ENCODE data around the gene RFC3. TPM values are rescaled to one million over a fixed set of nuclear protein-coding genes. Genes with fewer than 3 reads are reported as not detected.

The RFC3 gene
- total RNA-seq, 1 donor from 2014 or later: 5.0 TPM

DNA sequence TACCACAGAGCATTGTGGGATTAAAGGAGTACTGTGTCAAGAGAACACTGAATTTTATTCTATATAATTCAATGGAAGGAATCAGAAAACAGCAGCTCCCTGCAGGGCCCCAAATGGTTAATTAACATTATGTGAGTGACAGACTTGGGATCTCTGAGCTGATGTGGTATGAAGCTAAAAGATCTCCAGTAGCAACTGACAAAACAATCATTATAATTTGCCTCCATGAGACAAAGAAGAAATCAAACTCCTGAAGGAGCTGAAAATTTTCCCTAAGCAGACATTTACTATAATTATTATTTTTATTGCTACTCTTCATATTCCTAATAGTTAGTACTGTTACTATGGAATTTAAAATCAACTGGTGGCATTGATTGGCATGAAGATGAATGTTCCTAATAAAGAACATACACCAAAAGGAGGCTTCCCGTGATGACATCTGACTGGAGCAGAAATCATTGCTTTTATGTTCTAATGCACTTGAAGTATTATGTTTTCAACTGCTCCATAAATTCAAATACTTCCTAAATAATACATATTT lies 28.8 kb upstream of the RFC3 start:
- Mint-ChIP-seq H3K4me1 (ENCODE audit: low read depth) (peaks cover 5% of the 10 kb centered on the region), H3K27me3 (ENCODE audit: low read depth) (no peaks in the 10 kb centered on the region), H3K4me3 (ENCODE audit: unreplicated experiment) (no peak overlapping the region), H3K27ac (ENCODE audit: unreplicated experiment) (no peak overlapping the region), H3K9me3 (ENCODE audit: low read depth) (peaks cover 14% of the 10 kb centered on the region), H3K36me3 (ENCODE audit: low read depth) (no peaks in the 10 kb centered on the region)
- TF ChIP-seq, protein P1, sequence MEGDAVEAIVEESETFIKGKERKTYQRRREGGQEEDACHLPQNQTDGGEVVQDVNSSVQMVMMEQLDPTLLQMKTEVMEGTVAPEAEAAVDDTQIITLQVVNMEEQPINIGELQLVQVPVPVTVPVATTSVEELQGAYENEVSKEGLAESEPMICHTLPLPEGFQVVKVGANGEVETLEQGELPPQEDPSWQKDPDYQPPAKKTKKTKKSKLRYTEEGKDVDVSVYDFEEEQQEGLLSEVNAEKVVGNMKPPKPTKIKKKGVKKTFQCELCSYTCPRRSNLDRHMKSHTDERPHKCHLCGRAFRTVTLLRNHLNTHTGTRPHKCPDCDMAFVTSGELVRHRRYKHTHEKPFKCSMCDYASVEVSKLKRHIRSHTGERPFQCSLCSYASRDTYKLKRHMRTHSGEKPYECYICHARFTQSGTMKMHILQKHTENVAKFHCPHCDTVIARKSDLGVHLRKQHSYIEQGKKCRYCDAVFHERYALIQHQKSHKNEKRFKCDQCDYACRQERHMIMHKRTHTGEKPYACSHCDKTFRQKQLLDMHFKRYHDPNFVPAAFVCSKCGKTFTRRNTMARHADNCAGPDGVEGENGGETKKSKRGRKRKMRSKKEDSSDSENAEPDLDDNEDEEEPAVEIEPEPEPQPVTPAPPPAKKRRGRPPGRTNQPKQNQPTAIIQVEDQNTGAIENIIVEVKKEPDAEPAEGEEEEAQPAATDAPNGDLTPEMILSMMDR (IDR thresholded peaks at IDR 0.05): no peak
- no peak for DNase-seq (ENCODE audit: low spot score)

- DNase-seq (ENCODE audit: low spot score): no peak
- no peaks in the 10 kb centered on the region for H3K36me3 Mint-ChIP-seq (ENCODE audit: low read depth)
- H3K4me3 Mint-ChIP-seq (ENCODE audit: unreplicated experiment): no peak overlapping the region
- H3K27me3 Mint-ChIP-seq (ENCODE audit: low read depth): no peaks in the 10 kb centered on the region
- H3K9me3 Mint-ChIP-seq (ENCODE audit: low read depth): peaks cover 10% of the 10 kb centered on the region
- H3K4me1 Mint-ChIP-seq (ENCODE audit: low read depth): peaks cover 5% of the 10 kb centered on the region
- no peak overlapping the region for H3K27ac Mint-ChIP-seq (ENCODE audit: unreplicated experiment)
- TF ChIP-seq, protein P1 (IDR thresholded peaks at IDR 0.05): no peak
Observed at GRCh38 chr13:33789739-33790138, 28.2 kb upstream of the RFC3 start.

- Mint-ChIP-seq H3K27ac (ENCODE audit: unreplicated experiment) (no peak overlapping the region), H3K9me3 (ENCODE audit: low read depth) (peaks cover 9% of the 10 kb centered on the region), H3K4me3 (ENCODE audit: unreplicated experiment) (no peak overlapping the region), H3K36me3 (ENCODE audit: low read depth) (no peaks in the 10 kb centered on the region), H3K27me3 (ENCODE audit: low read depth) (no peaks in the 10 kb centered on the region), H3K4me1 (ENCODE audit: low read depth) (peaks cover 7% of the 10 kb centered on the region)
- no peak for DNase-seq (ENCODE audit: low spot score)
- TF ChIP-seq, protein P1 (IDR thresholded peaks at IDR 0.05): no peak
Observed at GRCh38 chr13:33793726-33794125, 24.2 kb upstream of the RFC3 start.

DNA sequence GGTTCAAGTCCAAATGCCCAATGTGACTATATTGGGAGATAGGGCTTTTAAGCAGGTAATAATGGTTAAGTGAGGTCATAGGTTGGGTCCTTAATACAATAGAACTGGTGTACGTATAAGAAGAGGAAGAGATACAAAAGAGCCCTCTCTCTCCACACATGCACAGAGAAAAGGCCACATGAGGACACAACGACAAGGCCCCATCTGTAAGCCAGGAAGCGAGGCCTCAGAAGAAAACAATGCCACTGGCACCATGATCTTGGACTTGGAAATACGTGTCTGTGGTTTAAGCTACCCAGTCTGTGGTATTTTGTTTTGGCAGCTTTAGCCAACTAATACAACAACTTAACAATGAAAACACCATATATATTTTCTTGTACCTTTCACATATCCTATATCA lies 23.4 kb upstream of the RFC3 start:
- DNase-seq (ENCODE audit: low spot score): no peak
- Mint-ChIP-seq H3K27ac (ENCODE audit: unreplicated experiment) (no peak overlapping the region), H3K27me3 (ENCODE audit: low read depth) (no peaks in the 10 kb centered on the region), H3K4me1 (ENCODE audit: low read depth) (peaks cover 7% of the 10 kb centered on the region), H3K9me3 (ENCODE audit: low read depth) (peaks cover 9% of the 10 kb centered on the region), H3K36me3 (ENCODE audit: low read depth) (no peaks in the 10 kb centered on the region), H3K4me3 (ENCODE audit: unreplicated experiment) (no peak overlapping the region)
- TF ChIP-seq, protein P1 (IDR thresholded peaks at IDR 0.05): no peak

DNA sequence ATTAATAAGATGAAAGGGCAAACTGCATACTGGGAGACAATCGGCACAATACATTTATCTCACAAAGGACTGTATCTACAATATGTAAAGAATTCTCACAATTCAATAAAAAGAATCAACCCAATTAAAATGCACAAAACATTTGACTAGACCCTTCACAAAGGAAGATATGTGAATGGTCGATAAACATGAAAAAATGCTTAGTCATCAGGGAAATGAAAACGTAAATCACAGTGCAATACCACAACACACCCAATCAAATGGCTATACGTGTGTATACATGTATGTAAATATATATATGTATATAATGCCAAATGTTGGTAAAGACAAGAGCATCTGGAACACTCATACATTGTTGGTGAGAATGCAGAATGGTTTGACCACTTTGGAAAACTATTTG lies 21.9 kb upstream of the RFC3 start:
- no peak for DNase-seq (ENCODE audit: low spot score)
- no peaks in the 10 kb centered on the region for H3K27me3 Mint-ChIP-seq (ENCODE audit: low read depth)
- peaks cover 7% of the 10 kb centered on the region for H3K4me1 Mint-ChIP-seq (ENCODE audit: low read depth)
- no peak overlapping the region for H3K27ac Mint-ChIP-seq (ENCODE audit: unreplicated experiment)
- H3K4me3 Mint-ChIP-seq (ENCODE audit: unreplicated experiment): no peak overlapping the region
- H3K9me3 Mint-ChIP-seq (ENCODE audit: low read depth): peaks cover 9% of the 10 kb centered on the region
- no peaks in the 10 kb centered on the region for H3K36me3 Mint-ChIP-seq (ENCODE audit: low read depth)
- TF ChIP-seq, protein P1 (IDR thresholded peaks at IDR 0.05): no peak
